ENCODE measurements around the gene CILP2.

CILP2 gene

DNA sequence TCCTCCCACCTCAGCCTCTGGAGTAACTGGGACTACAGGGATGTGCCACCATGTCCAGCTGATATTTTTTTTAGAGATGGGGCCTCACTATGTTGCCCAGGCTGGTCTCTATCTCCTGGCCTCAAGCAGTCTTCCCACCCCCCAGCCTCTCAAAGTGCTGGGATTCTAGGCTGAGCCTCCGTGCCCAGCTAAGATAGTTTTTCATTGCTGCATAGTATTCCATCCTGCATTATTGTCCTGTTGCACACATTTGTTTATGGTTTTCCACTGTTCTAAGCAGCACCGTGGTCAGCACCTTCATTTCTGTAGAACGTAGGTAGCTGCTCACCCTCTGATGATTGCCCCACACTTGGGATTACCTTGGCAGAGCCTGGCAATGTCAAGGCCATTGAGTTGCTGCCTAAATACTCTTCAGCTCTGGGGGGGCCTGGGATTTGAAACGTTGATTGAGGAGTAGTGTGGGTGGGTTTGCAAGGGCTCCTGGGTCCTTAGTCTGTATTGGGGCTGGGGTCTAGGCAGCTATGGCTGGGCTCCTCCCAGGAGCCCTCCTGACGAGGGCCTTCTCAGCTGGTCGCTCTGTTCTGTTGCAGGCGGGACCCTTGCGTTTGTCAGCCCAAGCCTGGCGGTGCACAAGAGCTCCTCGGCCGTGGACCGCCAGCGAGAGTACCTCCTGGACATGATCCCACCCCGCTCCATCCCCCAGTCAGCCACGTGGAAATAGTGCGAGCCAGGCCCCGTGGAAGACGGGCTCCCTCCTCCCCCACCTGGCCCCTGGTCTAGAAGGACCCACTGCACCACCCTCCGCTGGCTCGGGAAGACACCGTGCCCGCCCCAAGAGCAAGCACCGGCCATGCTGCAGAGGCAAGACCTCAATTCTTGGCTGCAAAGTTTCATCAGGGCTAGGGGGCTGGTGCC, 33.1 kb upstream of the CILP2 start:
- no peak for DNase-seq (ENCODE audit: low read depth)

DNA sequence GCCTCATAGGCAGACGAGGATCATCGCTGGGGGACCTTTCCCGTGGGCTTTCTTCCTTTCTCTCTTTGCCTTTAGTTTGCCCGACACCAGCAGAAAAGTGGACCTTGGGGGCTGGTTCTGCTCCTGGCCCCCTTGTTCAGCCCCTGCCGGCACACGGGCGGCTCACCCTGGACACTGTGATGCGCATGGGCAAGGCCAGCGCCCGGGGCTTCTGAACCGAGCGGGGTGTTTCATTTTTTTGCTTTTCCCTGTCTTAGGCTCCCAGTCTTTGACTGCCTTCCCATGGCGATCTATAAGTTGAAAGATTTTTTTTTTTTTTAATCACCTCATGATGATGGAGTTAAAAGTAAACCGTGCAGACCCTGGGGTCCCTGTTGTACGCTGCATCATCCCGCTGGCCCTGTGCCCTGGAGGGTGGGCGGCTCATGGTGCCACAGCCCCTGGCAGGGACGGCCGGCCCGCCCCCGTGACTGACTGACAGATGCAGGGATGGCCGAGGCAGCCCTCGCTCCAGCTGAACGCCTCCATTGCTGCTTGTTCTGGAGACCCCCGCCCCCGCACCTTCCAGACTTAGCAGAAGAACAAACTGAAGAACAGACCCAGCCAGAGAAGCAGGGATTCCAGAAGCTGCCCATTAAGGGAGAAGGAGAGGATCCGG, 32.3 kb upstream of the CILP2 start:
- DNase-seq (ENCODE audit: low read depth): no peak

DNA sequence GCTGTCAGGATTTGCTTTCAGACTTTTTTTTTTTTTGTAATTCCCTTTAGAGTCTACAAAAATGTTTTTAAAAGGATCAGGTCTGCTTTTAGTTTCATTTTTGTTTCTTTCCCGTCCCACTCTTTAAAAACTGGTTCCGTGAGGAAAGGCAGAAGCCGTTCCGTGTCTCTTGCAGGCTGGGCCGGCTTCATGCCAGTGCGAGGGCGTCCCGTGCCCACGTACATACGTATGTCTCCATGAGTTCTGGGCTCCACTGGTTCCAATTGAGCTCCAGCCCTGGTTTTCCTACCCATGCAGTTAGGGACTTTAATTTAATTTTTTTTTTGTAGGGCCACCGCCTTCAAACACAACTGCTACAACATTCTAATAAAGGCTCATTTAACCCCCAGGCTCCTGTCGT, 31.5 kb upstream of the CILP2 start:
- no peak for DNase-seq (ENCODE audit: low read depth)

DNA sequence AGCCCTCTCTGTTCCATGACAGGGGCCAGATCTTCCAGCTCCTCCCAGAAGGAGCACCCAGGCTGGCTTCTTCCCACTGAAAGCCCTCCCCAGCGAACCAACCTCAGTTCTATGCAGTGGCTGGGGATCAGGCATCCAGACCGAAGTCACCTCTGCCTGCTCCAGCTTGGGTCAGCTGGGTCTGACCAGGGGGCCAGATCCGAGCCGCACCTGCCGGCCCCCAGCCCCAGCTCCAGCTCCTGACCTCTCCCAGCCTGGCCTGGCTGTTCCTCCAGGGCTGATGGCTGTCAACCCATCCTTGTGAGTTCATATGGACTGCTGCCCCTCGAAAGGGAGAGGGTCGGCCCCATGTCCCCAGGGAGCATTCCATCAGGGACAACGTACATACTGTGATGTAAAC, 30.7 kb upstream of the CILP2 start:
- DNase-seq (ENCODE audit: low read depth): no peak

DNA sequence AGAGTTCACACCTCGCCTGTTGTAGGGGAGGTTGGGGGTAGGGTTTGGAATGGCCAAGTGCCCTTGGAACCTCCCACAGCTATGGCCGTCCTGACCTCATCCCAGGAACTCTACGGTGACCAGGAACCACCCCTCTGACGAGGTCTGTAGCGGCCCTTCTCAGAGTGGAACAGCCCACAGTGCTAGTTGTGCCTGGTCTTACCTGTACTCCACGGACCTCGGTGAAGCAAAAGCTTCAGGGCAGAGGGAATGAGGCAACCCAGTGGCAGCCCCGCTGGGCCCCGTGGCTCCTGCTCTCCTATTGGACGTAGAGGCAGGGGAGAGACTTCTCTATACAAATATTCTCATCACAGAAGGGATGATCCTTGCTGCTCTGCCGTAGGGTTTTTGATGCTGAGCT, 29.8 kb upstream of the CILP2 start:
- no peak for DNase-seq (ENCODE audit: low read depth)

DNA sequence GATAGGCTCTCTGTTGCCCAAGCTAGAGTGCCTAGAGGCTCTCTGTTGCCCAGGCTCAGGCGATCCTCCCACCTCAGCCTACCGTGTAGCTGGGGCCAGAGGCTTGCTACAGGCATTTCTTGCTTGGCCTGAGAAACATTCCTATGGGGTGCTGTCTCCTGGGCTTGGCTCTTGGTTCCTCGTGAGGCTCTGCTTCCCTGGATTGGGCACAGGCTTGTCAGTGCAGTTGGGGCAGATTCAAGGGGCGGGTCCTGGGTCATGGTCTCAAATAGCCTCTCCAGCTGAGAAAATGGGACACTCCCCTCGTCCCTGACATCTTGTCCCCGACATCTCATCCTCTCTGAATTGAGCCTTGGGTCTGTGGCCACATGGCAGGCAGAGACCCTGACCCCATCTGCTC, 27.6 kb upstream of the CILP2 start:
- DNase-seq (ENCODE audit: low read depth): no peak

DNA sequence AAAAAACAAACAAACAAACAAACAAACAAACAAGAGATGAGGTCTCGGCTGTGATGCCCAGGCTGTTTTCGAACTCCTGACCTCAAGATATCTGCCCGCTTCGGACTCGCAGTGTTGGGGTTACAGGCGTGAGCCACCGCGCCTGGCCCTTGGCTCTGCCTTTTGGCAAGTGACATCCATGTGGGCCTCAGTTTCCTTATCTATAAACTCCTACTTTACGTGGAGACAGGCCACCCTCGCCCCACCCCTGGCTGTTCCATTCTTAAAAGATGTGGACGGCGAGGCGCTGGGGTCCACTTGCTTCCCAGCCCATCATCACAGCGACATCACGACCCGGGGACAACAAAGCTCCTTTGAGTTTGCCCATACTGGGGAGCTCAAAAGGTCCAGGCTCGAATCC, 24.4 kb upstream of the CILP2 start:
- no peak for DNase-seq (ENCODE audit: low read depth)

DNA sequence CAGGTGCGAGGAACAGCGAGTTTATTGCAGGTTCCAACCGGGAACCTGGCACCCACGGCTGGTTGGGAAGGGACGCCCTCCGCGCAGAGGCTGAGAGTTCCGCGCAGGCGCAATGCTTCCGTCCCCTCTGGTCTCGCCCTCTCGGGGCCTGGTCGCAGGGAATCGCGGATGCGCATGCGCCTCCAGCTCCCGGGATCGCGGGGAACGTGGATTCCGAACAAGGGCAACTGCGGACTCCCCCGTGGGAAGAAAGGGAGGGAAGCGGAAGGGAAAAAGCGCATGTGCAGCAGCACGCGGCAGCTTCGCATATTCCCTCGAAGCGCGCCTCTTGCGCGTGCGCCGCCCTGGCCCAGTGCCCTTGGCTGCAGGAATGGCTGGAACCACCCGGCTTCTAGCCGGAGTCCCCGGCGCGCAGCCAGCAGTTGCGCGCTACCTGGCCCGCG, 23.8 kb upstream of the CILP2 start:
- no peak for DNase-seq (ENCODE audit: low read depth)

DNA sequence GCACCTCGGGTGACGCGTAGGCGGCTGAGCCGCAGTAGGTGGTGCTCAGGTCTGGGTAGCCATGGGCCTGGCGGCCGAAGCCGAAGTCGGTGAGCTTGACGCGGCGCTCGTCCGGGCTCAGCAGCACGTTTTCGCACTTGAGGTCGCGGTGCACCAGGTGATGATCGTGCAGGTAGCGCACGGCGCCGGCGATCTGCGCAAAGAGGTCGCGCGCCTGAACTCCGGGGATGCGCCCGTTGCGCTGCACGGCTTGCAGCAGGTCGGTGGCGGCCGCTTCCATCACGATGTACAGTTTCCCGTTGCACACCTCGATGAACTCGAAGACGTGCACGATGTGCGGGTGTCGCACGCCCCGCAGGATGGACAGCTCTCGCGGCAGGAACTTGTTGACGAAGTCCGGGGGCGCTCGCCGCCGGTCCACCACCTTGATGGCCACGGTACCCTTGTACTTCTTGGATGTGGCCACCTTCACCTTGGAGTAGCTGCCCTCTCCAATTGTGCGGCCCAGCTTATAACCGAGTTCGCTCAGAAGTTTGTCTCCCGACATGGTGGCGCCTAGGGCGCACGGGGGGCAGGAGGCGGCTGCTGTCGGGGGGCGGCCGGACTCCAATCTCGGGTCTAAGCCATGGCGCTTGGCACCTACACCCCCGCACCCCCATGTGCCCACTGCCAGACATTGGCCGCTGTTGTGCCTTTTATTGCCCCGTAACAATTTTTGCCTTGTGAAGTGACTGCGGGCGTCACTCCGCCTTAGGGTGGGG, 23.0 kb upstream of the CILP2 start, which contains the start of gene TSSK6:
Gene TSSK6, minus strand, starts transcription at position 668 of the 761 bp plus-strand sequence. Its CDS starts 121 bp downstream, at position 547.
- DNase-seq (ENCODE audit: low read depth): no peak

DNA sequence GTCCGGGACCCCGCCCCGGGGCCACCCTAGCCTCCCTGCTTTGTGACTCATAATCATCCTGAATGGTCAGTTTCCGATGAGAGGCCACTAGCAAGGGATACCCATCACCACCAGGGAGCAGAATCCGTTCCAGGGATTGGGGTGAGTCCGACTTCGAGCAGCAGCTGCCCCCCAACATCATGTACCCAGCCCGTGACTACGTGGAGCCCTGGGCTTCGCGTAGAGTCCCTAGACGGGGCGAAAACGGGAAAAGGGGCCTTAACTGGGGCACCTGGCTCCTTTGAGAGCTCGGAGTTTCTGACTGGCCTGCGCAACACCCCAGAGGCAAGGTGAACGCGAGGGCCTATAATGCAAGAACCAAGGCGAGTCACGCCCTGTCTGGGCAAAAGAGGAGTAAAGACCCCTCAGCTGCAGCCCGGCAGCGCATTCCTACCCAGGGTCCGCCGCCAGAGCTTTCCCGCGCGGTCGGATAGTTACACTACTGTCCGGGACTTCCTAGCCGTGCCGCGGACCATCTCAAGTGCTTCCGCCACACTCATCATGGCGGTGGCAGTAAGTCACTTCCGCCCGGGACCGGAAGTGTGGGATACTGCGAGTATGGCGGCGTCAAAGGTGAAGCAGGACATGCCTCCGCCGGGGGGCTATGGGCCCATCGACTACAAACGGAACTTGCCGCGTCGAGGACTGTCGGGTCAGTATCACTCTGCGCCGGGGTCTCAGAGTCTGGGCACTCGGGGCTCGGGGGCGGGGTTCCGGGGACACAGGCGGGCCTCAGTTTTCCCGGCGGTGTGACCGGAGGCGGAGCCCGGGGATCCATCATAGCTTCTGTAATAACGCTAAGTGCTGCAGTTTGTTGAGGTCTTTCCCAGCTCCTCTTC, 22.2 kb upstream of the CILP2 start, which contains the start of gene NDUFA13:
Gene NDUFA13, plus strand, starts transcription at position 584 of the 878 bp plus-strand sequence. Its CDS starts 14 bp downstream, at position 598.
- DNase-seq (ENCODE audit: low read depth): peak; percentile 89

DNA sequence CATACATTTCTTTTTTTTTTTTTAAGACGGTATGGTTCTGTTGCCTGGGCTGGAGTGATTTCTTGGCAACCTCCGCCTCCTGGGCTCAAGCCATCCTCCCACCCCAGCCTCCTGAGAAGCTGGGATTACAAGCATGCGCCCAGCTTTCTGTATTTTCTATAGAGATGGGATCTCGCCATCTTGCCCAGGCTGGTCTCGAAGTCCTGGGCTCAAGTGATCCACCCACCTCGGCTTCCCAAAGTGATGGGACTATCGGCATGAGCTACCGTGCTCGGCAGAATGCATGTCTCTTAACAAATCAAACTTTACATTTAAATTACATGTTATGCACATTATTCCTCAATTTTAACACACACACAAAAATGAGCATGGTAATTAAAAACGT, 20.8 kb upstream of the CILP2 start:
- no peak for DNase-seq (ENCODE audit: low read depth)

DNA sequence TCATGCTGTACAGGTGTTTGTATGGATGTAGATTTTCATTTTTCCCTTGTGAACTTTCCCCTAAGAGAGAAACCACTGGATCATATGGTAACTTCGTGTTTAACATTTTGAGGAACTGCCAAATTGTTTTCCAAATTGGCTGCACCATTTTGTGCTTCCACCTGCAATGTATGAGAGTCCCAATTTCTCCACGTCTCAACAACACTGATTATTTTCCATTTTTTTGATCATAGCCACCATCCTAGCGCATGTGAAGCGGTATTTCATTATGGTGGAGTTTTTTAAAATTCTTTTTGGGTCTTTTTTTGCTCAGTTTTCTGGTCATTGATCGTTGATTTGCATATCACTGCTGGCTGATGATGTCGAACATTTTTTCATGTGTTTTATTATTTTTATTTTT, 17.1 kb upstream of the CILP2 start:
- DNase-seq (ENCODE audit: low read depth): no peak

DNA sequence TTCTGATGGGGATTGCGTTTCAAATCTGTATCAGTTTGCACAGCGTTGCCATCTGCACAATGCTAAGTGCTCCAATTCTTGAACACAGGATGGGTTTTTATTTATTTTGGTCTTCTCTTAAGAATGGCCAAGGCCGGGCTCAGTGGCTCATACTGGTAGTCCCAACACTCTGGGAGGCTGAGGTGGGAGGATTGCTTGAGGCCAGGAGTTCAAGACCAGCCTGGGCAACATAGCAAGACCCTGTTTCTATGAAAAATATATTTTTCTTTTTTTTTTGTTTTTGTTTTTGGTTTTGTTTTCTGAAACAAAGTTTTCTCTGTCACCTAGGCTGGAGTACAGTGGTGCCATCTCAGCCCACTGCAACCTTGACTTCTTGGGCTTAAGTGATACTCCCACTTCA, 14.9 kb upstream of the CILP2 start:
- DNase-seq (ENCODE audit: low read depth): no peak

DNA sequence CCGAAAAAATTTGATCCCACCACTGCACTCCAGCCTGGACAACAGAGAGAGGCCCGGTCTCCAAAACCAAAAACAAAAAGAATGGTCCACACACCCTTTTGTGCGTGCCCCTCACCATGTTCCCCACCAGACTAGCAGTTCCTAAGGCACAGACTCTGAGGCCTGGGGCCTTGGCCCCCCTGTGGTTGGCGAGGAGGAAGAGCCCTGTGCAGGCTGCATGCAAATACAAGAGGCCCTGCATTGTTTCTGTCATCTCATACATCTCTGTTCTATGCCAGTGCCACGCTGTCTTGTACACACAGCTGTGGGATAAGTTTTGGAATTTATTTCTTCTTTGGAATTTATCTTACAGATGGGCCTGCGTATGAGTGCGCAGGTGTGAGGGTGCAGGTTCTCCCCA, 14.0 kb upstream of the CILP2 start:
- no peak for DNase-seq (ENCODE audit: low read depth)

DNA sequence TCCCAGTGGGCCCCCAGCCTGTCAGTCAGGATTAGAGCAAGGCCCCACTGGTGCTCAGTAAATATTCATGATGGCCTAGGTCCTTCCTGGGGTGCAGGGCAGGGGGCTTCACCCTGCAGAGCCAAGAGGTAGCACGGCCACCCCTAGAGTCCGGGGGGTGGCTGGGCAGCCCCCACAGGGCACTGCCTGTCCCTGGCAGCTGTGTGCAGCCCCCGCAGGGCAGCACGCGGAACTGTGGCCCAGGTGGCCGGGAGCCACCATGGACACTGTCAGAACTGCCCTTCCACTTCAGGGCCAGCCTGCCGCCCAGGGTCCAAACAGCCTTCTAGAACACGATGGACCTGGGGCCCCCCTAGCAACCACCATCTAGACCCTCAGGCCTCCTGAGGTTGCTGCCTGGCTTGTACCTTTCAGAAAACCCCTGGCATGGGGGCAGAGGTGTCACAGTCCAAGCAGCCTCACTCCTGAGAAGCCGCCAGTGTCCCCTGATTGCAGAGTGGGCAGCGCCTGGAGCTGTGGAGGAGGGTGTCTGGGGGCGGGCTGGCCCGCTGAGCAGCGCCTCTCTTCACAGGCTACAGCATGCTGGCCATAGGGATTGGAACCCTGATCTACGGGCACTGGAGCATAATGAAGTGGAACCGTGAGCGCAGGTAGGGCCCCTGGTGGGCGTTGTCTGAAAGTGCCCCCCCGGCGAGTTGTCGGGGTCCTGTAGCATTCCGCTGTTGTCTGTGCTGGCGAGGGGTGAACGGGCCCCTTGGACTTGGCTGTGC, 12.3 kb upstream of the CILP2 start:
- no peak for DNase-seq (ENCODE audit: low read depth)

DNA sequence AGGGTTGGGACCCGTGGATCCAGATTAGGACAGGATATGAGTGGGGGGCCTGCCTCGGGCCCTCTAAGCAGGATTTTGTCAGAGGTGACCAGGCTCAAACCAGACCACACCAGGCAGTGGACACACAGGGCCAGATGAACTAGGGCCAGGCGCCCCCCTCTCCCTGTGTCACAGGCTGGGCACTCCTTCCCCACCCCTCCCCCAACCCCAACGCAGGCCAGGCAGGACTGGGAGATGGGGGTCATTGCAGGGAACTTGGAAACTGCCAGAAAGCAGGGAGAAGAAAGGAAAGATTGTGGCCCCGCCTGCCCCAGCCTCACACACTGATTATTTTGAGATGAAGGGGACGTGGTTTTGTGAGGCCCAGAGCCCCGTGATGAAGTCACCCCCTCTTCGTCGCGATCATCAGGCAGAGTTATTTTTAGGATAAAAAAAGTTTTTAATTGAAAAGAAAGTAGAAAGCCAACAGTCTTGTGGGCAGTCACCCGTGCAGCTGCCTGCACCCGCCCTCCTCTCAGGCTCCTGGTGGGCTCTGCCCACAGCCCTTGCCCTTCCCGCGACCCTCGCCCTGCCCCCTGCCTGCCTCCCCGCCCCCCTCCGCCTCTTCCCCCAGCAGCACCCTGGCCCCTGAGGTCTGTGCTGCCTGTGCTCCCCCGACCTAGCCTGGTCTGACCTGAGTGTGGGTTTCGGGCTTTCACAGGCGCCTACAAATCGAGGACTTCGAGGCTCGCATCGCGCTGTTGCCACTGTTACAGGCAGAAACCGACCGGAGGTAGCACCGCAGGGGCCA, 11.3 kb upstream of the CILP2 start:
- no peak for DNase-seq (ENCODE audit: low read depth)

DNA sequence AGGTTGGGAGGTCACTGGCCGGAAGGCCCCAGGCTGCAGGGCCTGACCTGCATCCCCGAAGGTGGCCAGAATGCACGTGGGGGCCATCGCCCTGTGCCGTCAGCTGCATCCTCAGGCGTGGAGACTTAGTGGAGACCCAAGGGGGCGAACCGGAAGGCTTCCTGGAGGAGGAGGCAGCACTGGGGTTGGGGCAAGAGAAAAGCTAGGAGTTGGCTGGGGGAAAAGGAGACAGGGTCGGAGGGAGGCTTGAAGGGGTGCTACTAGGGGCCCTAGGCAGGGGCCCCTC, 10.8 kb upstream of the CILP2 start:
- no peak for DNase-seq (ENCODE audit: low read depth)

DNA sequence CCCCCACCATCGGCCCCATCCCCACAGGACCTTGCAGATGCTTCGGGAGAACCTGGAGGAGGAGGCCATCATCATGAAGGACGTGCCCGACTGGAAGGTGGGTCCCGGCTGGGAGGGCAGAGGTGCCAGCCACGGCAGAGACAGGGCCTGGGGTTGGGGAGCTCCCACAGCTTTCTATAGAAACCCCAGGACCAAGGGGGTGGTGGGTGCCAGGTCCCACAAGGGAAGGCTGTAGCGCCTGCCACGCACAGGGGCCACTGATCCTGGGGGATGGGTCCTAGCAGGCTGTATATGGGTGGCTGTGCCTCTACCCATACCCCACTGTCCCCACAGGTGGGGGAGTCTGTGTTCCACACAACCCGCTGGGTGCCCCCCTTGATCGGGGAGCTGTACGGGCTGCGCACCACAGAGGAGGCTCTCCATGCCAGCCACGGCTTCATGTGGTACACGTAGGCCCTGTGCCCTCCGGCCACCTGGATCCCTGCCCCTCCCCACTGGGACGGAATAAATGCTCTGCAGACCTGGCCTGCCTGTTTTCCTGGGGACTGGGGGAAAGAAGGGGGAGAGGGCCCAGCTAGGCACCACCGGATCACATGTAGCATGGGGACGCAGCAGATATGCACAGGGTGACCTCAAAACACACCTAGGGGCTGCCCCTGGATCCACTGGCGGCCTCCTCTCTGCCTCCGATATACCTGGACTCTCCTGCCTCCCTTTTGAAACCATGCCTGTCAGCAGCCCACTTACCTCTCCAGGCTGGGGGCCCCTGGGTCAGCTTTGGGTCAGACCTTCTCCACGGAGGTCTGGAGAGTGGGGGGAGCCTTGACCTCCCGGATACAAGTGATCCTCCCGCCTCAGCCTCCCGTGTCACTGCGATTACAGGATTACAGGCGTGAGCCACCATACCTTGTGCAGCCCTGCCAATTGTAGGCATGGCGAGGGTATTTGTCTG, 10.1 kb upstream of the CILP2 start:
- DNase-seq (ENCODE audit: low read depth): no peak

Measured in stimulated activated CD8-positive, alpha-beta memory T cell treated with anti-CD3 and anti-CD28 coated beads, Interleukin-4, amount 100 ng/mL, for 24 hours (primary cell).